GM12892 (cell line): Measurements from ENCODE around the gene NBR1.

Experiments
- DNase-seq: peaks from one replicate; pipeline ENCODE4 v3.0.0; 2011; ENCODE audit not compliant: insufficient read length
- FAIRE-seq: peaks from 2 replicates; lab custom pipeline; 2011; peaks lifted over from hg19 to GRCh38; lab: Jason Lieb, UNC
- POLR2A ChIP-seq: IDR thresholded peaks from 2 replicates; pipeline ENCODE4 v1.6.1; 2011; ENCODE audit warnings: low read depth, low read length, control low read depth
- POLR2AphosphoS5 ChIP-seq: IDR thresholded peaks from 2 replicates; pipeline ENCODE4 v1.6.1; 2011; ENCODE audit warnings: low read depth, low read length, control low read depth
- TAF1 ChIP-seq: IDR thresholded peaks from 2 replicates; pipeline ENCODE4 v1.6.1; 2011; ENCODE audit warnings: low read depth, mild to moderate bottlenecking, control low read depth, low read length, borderline replicate concordance

NBR1 gene

DNA sequence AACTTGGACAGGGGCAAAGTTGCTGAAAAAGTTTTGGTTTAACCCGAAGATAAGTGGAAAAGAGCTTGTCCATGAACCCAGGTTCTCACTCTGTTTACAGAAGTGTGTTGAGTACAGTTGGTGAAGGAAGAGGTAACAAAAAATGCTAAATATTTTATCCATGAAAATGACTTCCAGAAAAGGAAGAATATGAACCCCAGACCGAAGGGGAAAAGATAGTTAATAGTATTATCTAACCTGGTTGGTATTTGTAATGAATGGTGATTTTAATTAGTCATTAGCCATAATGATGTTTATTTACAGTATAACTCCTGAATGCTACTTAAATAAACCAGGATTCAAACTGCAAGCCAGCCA is 40.1 kb downstream of the NBR1 start:
- TF ChIP-seq POLR2A (no peak), POLR2AphosphoS5 (no peak), TAF1 (no peak)
- FAIRE-seq (no peak), DNase-seq (no peak)

DNA sequence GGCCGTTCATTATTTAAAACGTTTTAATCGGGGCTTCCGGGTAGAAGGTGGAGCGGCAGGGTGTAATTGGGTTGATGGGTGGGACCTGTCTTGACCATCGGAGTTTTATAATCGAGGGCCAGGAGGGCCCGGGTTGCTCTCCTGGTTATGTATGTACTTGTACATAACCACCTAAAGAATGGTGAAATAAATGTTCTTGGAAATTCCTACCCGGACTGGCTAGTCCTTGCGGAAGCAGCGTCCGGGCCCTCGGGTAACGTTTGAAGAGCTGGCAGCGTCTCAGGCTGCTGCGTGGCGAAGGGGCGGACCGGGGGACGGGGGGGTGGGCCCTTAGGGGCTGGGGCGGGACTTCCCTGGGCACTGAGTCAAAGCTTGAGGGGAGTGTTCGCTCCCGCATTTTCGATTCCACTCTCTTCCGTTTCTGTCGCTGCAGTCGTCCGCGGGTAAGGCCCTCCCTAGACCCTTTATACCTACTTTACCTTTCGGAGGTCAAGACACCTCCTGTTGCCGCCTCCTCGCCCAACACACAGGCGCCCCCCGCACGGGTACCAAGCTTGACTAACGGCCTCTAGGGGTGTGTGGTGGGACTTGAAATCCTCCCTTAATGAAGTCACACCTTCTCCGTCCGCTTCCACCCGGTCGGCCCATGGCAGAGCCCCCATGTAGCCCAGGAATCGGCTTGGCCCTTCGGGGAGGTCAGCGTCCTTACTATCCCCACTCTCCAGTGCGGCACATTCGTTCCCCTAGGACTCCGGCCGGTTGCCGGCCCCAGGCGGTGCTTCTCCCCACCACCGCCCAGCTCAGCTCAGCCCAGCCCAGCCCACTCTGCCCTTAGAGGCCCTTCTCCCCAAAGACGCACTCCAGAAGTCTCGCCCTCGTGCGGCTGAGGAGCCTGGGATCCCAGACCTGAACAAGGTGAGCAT is 40.7 kb downstream of the NBR1 start, which contains the start of gene TMEM106A:
TMEM106A (plus strand) TSS at position 396 of the 923 bp plus-strand sequence. CDS start 1,167 bp downstream, outside the sequence.
- peak; percentile 72 for TF ChIP-seq POLR2AphosphoS5
- TF ChIP-seq POLR2A: peak; percentile 73
- TF ChIP-seq TAF1: peak; percentile 77; the same call in 1 of the 2 replicates
- DNase-seq (peak; percentile 85), FAIRE-seq (peak; percentile 67)

- peak; percentile 66 for FAIRE-seq
- no peak for TF ChIP-seq POLR2A
- no peak for TF ChIP-seq POLR2AphosphoS5
- no peak for TF ChIP-seq TAF1
- no peak for DNase-seq
Observed at GRCh38 chr17:43212641-43213490, 41.9 kb downstream of the NBR1 start.

- no peak for TF ChIP-seq POLR2AphosphoS5
- no peak for FAIRE-seq
Observed at GRCh38 chr17:43213545-43213944, 42.5 kb downstream of the NBR1 start.

DNA sequence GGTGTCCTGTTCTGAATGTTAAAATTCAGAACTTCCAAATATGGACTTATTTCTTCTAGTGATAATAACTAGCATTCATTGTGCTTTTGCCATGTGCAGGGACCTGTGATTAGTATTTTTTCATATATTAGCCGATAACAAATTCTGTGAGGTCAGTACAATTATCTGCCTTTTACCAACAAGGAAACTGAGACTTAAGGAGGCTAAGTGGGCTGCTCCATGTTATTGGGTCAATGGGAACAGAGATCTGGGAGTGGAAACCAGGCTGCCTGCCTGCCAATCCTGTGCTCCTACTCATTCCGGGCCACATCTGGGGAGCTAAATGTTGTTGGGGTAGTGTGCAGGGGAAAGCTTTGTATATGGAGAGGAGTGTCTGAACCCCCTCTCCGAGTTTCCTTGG is 44.3 kb downstream of the NBR1 start:
- DNase-seq (no peak), FAIRE-seq (no peak)
- no peak for TF ChIP-seq POLR2AphosphoS5
- TF ChIP-seq POLR2A: no peak
- no peak for TF ChIP-seq TAF1

More at GRCh38 chr17:43213545-43213944, 42.5 kb downstream of the NBR1 start:
- DNase-seq: no peak

DNA sequence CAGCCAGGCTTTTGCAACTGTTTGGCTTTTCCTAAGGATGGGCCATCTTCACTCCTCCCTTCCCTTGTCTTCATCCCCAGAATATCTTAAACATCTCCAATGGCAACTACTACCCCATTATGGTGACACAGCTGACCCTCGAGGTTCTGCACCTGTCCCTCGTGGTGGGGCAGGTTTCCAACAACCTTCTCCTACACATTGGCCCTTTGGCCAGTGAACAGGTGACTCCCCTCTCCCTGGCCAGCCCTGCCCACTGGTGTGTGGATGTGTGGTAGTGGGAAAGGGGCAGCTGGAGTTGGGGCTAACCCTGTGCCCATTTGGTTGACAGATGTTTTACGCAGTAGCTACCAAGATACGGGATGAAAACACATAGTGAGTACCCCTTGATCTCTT is 45.4 kb downstream of the NBR1 start:
- FAIRE-seq: no peak

DNA sequence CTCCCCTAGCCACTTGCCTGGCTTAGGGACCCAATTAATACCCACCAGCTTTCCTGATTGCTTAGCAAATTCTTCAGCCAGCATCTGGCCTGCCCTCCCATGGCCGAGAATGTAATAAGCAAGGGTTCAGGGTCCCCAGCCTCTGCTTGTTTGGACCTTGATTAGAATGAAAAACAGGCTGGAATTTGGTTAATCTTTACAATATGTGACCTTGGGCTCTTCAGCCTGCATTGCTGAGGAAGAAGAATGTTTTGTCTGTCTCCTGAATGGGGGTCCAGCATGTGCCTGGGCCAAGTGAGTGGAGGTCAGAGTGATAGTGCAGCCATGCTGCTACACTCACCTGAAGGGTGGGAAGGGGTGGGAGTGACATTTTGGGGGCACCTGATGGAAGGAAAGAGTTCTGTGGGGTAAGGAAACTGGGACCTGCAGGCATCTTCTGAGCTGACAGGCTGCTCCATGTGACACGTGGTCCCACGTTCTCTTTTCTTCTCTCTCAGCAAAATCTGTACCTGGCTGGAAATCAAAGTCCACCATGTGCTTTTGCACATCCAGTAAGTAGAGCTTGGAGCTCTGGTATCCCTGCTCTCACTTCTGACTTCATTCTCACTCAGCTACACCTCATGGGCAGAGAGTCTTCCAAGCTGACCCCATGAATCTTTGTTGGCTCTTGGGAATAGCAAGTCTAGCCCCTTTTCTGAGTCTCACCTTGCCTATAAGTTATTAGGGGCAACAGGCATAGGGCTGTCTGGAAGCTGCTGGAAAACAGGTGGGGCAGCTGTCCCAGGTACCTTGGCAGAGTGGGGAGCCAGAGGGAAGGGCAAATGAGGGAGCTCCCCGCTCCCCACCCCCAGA is 46.0 kb downstream of the NBR1 start:
- TF ChIP-seq POLR2AphosphoS5: no peak
- TF ChIP-seq TAF1: no peak
- no peak for TF ChIP-seq POLR2A
- DNase-seq (no peak), FAIRE-seq (no peak)

More for the DNA sequence above, 45.4 kb downstream of the NBR1 start:
- TF ChIP-seq TAF1: no peak
- no peak for TF ChIP-seq POLR2AphosphoS5
- no peak for TF ChIP-seq POLR2A
- DNase-seq: no peak

- TF ChIP-seq TAF1: no peak
- TF ChIP-seq POLR2AphosphoS5: no peak
- no peak for TF ChIP-seq POLR2A
- FAIRE-seq (no peak), DNase-seq (no peak)
Observed at GRCh38 chr17:43217614-43218087, 46.6 kb downstream of the NBR1 start.

DNA sequence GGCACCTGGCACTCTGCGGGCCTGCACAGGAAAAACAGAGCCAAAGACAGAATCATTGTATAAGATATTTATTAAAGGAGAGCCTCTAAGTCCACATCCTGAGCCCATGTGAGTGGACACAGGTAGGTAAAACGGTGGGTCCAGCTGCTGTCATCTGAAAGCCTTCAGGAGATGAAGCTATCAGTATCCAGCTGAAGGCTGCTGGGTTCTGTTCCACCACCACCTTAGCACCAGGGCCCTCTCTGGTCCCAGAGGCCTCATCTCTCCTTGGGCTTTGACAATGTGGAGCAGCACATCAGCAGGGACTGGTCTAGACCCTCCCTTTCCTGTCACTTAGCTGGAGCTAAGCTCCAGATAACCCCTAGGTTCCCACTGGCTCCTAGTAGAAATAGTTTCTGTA is 48.0 kb downstream of the NBR1 start:
- no peak for FAIRE-seq
- DNase-seq: no peak
- no peak for TF ChIP-seq TAF1

GRCh38 chr17:43219746-43220380 is 48.8 kb downstream of the NBR1 start:
- TF ChIP-seq POLR2AphosphoS5: no peak
- TF ChIP-seq TAF1: no peak
- no peak for TF ChIP-seq POLR2A
- FAIRE-seq: no peak

DNA sequence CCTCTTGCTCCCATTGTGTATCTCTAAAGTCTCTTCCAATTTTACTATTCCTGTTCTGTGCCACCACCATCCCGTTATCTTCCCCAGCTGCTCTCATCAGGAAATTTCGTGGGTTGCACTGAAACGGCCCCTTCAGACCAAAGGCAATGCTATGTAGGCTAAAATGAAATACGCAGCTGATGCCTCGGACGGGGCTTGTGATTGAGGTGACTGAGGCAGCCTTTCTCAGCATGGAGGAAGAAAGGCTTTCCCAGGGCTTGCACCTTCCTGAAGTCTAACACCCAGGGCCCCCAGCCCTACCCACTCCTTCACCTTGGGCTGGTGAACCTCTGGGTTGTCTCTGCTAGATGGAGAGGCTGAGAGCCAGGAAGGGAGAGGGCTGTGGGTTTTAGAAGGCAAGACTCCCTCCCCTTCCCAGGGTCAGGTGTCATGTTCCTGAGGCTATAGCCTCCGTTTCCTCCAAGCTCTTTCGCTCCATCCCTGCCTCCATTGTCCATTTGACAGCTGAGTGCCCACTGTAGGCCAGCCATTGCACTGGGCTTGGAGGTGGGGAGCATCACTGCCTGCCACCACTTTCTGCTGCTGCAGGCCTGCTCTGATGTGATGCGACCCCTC is 49.6 kb downstream of the NBR1 start:
- TF ChIP-seq TAF1 (no peak), POLR2A (no peak), POLR2AphosphoS5 (no peak)
- no peak for FAIRE-seq
- no peak for DNase-seq

More at GRCh38 chr17:43219746-43220380, 48.8 kb downstream of the NBR1 start:
- DNase-seq: no peak
